Limb (tissue), 2 donors: ENCODE data around the gene NPAS2.

Experiments
- DNase-seq, 2 donors: peaks; one replicate each; pipeline ENCODE4 v3.0.0-alpha.2; 2016; ENCODE audit errors: extremely low spot score in 2 of 2

Gene NPAS2

GRCh38 chr2:100905132-100905805, 85.3 kb downstream of the NPAS2 start:
- DNase-seq: no peak

GRCh38 chr2:100906131-100906530, 86.2 kb downstream of the NPAS2 start:
- DNase-seq: no peak

DNA sequence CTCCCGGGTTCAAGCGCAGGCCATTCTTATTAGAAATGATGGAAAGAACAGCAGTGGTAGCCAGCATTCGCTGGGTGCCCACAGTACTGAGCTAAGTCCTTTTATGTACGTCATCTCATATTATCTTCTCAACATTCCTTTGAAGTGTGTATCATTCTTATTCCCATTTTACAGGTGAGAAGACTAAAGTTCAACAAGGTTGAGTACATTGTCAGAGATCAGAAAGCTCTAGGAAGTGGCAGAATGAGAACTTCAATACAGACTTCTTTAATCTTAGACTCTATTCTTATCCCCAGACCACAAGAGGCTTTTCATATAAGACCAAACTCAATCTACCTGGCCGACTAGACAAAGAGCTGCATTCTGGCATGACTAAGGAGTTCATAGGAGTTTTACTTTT, 86.7 kb downstream of the NPAS2 start:
- no peak for DNase-seq

DNA sequence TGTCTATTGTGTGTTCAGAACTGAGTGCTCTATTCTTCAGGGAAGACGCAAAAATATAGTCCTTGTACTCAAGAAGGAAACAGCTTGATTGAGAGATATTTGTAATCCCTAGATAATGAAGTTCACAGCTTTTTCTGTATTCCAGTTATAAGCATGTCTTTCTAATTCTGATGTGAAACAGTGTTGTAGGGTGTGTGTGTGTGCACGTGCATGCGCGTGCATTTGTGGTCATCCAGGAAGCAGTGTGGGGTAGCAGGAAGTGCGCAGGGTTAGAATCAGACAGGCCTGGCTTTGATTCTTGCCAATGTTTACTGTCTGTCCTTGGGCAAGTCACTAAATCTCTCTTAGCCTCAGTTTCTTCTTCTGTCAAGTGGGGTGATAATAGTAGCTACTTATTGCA, 87.9 kb downstream of the NPAS2 start:
- no peak for DNase-seq

DNA sequence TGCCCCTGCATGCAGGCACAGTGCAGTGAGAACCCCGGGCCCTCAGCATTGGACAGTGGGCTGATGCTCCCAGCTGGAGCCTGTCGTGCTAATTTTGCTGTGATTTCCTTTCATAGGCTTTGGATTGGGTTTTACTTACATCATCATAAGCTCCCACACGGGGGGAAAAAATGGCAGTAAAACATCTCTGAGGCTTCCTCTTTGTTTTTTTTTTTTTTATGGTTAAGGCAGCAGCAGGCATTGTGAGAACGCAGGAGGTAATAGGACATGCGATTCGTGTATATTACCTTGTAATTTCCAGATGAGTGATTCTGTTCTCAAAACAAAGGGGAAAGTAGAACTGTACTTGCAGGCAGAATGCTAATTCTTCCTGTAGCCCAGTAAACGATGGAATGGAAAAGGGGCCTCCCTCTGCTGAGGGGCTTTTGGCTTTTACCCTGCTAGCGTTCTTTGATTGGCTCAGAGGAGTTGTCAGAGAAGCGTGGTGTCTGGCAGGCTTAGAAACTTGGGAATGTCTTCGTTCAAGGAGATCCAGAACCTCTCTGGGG, 89.7 kb downstream of the NPAS2 start:
- peak in 1 of 2 donors; percentile 51 for DNase-seq

DNA sequence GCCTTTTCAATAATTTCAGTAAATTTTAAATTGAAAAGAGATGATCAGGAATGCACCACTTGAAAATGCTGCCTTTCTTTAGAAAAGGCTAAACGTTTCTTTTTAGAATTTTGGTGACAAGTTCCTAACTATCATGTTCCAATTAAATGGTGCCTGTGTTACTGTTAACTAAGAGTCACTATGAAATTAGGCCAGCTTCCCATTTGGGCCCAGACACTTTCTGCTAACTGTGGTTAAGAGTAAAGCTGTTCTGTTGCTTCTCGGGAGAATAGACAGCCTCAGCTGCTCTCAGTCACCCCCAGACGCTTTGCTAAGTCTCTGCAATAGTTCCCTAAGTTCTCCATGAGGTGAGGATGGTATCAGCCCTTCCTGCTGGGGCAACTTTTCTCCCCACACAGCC, 90.2 kb downstream of the NPAS2 start:
- no peak for DNase-seq

DNA sequence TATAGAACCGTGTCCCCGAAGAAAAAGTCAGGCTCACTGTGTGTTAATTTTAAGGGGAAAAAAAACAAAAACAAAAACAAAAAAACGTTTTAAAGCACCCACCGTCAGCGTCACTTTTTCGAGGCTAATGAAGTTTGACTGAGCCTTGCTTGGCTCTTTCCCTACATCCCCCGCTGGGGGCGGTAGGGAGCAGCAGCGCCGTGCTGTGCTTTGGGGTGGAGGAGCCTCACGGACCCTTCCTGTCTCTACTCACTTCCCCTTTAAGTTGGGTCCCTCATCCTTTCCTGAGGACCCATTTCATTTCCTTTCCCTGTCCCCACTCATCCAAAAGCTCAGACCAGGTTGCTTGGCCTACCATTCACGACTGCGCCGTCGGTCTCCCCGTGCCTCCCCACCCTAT, 99.4 kb downstream of the NPAS2 start:
- no peak for DNase-seq

DNA sequence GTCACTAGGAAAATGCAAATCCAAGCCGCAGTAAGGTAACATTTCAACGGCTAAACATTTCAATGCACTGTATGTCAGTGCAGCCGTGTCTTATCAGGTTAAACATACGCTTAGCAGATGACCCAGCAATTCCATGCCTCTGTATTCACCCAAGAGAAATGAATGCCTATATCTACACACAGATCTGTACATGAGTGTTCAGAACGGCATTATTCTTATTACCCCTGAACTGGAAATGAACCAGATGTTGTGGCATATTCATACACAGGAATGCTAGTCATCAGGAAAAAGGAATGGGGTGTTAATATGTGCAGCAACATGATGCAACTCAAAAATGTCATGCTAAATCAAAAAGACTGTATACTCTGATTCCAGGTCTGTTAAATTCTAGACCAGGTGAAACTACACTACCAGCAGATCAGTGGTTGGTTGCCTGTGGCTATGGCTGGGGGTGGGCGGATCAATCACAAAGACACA, 101.8 kb downstream of the NPAS2 start:
- DNase-seq: no peak

GRCh38 chr2:100923461-100924060, 103.6 kb downstream of the NPAS2 start:
- DNase-seq: no peak

GRCh38 chr2:100924122-100924519, 104.2 kb downstream of the NPAS2 start:
- DNase-seq: no peak

DNA sequence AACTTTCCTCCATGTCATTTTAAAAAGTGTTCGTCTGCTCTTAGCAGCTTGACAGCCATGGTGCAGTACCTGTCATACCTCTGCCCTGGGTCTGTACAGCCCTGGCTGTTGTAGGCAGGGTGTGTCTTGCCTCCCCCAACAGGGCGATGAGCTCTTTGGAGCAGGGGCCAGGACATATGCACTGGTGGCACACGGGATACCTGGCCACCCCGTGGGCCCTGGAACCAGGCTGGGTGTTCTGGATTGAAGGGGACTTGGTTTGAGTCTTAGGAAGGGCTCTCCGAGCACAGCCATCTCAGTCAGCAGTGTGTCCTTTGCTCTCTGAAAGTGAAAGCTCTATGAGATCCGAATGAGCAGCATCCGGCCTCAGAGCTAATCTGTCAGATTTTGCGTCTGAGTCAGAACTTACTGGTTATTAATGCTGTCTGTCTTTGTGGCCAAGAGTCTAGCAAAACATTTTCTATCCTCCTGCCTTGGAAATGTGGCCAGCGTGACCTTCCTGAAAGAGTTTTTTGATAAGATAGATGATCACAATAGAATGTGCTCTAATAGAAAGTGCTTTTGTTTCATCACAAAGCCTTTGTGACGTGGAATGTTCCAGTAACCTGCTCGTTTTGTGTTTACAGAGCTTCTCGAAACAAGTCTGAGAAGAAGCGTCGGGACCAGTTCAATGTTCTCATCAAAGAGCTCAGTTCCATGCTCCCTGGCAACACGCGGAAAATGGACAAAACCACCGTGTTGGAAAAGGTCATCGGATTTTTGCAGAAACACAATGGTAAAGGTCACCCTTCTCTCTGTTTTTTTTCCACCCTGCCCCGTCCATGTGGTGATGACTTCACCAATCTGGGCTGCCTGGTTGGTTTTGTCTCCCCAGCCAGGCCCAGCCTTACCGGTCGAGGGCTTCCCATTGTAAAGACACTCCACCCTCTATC, 104.8 kb downstream of the NPAS2 start:
- DNase-seq: no peak

DNA sequence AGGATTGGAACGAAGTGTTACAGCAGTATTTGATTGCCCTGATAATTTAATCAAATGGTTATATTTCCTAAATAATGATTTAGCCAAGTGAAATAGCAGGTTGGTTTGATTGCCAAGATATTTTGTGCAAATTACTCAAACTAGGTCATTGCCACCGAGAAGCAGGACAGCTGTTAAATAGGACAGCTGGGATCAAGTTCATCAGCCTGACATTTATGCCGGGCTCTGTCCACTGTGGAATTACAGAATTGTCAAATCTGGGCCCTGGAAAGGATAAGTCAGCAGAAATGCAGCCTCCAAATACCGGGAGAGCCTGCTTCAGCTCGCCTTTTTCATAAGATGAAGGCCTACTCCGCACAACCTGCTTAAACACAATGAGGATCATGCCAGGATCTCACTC, 108.3 kb downstream of the NPAS2 start:
- no peak for DNase-seq

- no peak for DNase-seq
Measured at GRCh38 chr2:100929147-100929546, 109.2 kb downstream of the NPAS2 start.

DNA sequence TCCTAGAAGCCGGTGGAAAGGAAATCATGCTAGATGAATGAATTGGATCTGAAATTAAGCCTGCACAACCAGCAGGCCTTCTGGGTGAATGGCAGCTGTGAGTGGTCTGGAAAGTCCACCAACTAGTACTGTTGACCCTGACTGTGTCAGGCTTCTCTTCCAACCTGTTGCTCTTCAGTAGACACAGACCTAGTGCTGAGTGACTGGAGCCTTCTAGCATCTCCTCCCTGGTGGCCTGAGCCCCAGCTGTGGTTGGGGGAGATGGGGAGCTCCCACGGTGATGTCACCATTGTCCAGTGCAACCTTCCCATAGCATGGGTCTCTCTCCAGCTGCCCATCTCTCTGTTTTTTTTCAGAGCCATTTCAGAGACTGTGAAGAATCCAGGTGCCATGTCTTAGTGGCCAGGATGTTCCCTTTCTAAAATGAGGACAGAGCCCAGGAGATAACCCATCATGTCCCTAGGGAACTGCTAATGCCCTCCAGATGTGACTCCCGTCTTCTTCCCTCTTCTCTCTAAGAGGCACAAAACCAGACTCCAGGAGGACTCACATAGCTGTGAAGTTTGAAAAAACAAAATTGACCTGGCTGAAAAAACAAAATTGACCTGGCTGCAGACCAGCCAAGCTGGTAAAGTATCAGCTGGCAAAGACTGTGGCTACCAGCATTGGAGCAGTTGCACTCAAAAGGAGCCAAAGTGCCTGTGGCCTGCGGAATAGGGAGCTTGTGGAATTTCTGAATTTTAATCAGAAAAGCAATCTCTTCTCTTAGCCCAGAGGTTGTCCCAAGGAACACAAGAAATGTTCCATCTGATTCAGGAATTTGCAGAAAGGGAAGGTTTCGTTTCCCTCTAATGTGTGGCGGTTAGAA, 114.8 kb downstream of the NPAS2 start:
- DNase-seq: peak in 1 of 2 donors; percentile 3

DNA sequence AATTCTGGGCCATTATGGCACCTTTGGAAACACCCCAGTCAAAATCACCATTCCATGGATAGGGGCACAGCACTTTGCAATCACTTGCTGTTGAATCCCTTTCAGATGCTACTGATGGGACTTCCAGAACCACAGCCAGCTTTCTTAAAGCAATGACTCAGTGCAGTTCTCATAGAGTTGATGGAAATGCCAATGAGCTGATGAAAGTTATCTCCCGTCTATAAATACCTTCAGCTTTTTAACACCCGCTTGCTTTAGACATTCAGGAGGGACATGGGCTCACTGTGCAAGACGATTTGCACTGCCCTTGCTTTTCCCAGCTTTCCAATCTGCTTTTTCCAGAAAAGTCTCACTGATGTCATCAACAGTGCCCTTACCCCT, 115.4 kb downstream of the NPAS2 start:
- peak in 1 of 2 donors; percentile 2 for DNase-seq

DNA sequence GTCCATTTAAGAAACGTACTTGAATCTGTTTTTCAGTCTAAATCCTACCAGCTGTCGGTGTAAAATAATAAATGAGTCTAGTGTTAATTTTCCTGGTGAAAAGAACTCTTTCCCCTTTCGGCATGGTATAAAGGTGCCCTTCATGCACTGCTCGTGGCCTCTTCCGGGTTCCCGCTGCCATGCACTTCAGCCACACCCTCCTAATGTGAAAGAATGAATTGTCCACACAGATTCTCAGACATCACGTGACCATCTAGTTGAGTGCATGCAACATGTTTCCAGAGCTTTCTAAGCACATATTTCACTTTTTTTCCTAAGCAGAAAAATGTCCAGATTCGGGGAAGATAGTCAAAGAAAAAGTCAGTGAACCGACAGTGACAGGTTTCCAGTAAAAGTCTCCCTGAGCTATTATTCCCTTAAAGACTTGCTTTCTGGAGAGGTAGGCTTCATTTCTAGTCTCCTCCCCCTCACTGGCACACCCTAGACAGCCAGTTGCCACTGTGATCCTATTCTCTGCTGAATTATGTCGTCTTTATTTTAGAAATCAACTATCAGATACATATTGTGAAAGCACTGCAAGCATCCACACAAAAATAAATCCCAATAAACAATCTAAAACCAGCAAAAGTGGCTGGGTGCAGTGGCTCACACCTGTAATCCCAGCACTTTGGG, 116.3 kb downstream of the NPAS2 start:
- peak in 1 of 2 donors; percentile 23 for DNase-seq

DNA sequence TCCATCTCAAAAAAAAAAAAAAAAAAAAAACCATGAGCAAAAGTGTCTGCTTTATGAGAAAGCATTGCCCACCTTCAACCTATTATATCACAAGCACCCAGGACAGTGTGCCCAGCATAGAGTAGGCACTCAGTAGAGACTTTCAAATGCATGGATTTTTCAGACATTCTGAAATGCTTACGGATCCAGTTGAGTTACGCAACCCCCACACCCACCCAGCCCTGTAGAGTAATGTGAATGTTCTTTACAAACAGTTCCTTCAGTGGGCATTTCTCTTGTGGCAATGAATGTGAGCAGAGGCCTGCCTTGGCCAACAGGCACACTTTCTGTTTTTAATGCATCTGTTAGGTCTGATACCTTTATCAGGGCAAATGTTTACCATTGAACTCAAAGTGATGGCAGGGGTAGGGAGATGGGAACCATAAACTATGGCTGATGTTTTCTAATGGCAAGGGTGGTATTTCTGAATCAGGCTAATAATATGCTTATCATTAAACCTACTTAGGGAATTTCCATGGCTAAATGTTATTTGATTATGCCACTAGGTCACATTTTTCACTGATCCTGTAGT, 117.1 kb downstream of the NPAS2 start:
- DNase-seq: no peak

DNA sequence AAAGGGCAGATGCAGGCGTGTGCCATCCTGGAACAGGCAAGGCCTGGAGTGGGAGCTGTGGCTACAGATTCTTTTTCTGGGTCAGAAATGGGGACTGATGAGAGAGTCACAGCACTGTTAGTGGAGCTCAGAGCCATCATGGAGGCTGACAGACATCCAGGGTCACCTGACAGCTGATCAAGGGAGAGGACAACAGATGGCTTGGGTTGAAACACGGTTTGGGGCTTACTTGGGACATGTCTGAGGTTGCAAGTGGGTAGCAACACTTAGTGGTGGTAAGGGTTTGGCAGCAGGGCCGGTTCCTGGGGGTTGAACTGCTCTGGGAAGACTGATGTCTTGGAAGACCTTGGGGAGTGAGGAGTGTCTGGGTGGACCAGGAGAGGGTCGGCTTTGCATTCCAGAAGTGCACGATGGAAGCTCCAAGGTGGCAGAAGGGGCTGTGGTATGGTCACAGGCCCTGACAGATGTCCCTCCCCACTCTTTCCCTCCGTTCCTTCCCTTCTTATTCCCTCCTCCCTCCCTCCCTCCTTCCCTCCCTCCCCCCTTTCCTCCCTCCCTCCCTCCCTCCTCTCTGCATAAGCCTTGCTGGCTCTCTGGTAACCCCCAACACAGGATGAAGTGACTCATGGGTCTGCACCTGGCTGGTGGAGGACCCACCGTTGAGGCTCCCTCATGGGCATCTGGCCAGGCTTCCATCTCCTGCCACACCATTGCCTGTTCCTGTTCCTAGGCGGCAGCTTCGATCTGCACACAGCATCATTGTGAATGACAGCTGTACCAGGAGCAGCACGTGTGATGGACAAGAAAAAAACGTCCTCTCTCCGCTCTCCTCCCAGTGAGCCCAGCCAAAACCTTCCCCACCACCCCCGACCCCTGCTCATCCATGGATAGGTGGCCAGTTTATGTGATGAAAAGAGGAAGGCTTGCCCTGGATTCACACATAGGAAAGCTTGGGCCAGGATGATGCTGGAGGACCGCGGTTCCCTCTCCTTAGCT, 118.4 kb downstream of the NPAS2 start:
- peak in 1 of 2 donors; percentile 26 for DNase-seq

DNA sequence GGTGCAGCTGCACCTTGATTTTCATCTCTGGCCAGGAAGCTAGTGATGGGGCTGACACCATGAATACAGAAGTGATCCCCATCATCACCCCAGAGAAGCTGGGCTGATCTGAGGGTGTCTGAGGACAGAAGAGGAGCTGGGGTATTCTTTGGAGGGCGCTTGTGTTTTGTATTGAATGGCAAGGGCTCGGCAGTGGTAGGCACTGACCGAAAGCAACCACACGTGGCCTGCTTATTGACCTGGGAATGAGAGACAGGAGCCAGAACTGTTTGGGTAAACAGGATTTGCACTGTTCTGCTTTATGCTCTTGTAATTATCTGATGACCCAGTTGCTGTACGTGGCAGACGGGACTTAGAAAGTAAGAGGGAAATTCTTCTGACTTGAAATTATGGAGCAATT, 119.5 kb downstream of the NPAS2 start:
- DNase-seq: no peak
